Natural killer cell (primary cell): ENCODE data around the gene RIC3. TPM values are rescaled to one million over a fixed set of nuclear protein-coding genes. Genes with fewer than 3 reads are reported as not detected.

Experiments
- ATAC-seq, 3 donors: fragments of 150-1000 bp in 2 of 3; fragments of 200-7000 bp in 1 of 3; cut with Tn5 transposase; 1 replicate in 1 of 3; 2 replicates in 2 of 3; pipeline ENCODE4 v1.10.0; 2021; ENCODE audit warnings: mild to moderate bottlenecking in 2 of 3, moderate library complexity in 2 of 3
- DNase-seq, 2 donors: peaks; one replicate each; pipeline versions ENCODE4 v3.0.0 to v3.0.0-alpha.2; 2013 to 2021; ENCODE audit warnings: mixed read lengths in 1 of 2
- H3K27ac ChIP-seq: one replicate; pipeline ENCODE4 v1.5.1; 2013; ENCODE audit warnings: mild to moderate bottlenecking, low read length
- H3K27me3 ChIP-seq: one replicate; pipeline ENCODE4 v1.6.1; 2013; ENCODE audit warnings: low read length; ENCODE audit not compliant: control insufficient read depth, insufficient read depth
- H3K36me3 ChIP-seq: one replicate; pipeline ENCODE4 v1.6.1; 2013; ENCODE audit warnings: low read length; ENCODE audit not compliant: control insufficient read depth, insufficient read depth
- H3K4me1 ChIP-seq: one replicate; pipeline ENCODE4 v1.6.1; 2013; ENCODE audit warnings: low read length; ENCODE audit not compliant: control insufficient read depth, insufficient read depth
- H3K4me3 ChIP-seq: one replicate; pipeline ENCODE4 v1.5.1; 2013; ENCODE audit warnings: low read length
- H3K9me3 ChIP-seq: one replicate; pipeline ENCODE4 v1.6.1; 2013; ENCODE audit warnings: low read length; ENCODE audit not compliant: control insufficient read depth, insufficient read depth
- H3K27ac Mint-ChIP-seq, 2 donors: one replicate each; pipeline ENCODE4 v1.8.0; 2022; ENCODE audit warnings: mild to moderate bottlenecking in 2 of 2, mixed read lengths in 2 of 2, moderate library complexity in 1 of 2
- H3K27me3 Mint-ChIP-seq, 2 donors: one replicate each; pipeline ENCODE4 v1.8.0; 2022; ENCODE audit warnings: low read depth in 2 of 2, mixed read lengths in 2 of 2
- H3K36me3 Mint-ChIP-seq: one replicate; pipeline ENCODE4 v1.8.0; 2022; ENCODE audit warnings: mixed read lengths
- H3K4me1 Mint-ChIP-seq, 2 donors: one replicate each; pipeline ENCODE4 v1.8.0; 2022; ENCODE audit warnings: mixed read lengths in 2 of 2
- H3K4me3 Mint-ChIP-seq: one replicate; pipeline ENCODE4 v1.8.0; 2022; ENCODE audit warnings: mild to moderate bottlenecking, moderate library complexity, mixed read lengths
- H3K9me3 Mint-ChIP-seq, 2 donors: one replicate each; pipeline ENCODE4 v1.8.0; 2022; ENCODE audit warnings: mixed read lengths in 2 of 2
- CTCF ChIP-seq: fragments of 200-600 bp; IDR thresholded peaks from one replicate; pipeline ENCODE4 v1.8.0; 2022; ENCODE audit warnings: antibody characterized with exemption
- WGBS: methylation state at CpG from one replicate; pipeline ENCODE4 v1.1.7; 2013; ENCODE audit warnings: missing lambda C conversion rate; ENCODE audit not compliant: insufficient coverage; 5-methylcytosine and 5-hydroxymethylcytosine counted together
- intact Hi-C: fragments of 100-400 bp; cut with micrococcal nuclease; formaldehyde crosslinking; loops from one replicate; pipeline ENCODE4 v1.14.2; 2022
- total RNA-seq, 4 donors: library from RNA; stranded (reverse); fragments of 120-200 nt in 1 of 4; gene quantifications; one replicate each; pipeline versions ENCODE4 v1.2.3 to v1.2.4, GENCODE V29; 2013 to 2022

Gene RIC3
- total RNA-seq, 3 donors from 2014 or later (not counting 1 experiment from before 2014, with no cell fraction given): 3.5 to 4.7 (median 3.6) TPM

GRCh38 chr11:8063324-8063723 is 105.5 kb downstream of the RIC3 start:
- Mint-ChIP-seq H3K4me1 (no peaks in the 10 kb centered on the region), H3K27ac (no peak overlapping the region), H3K9me3 (no peaks in the 10 kb centered on the region), H3K27me3 (peaks cover 9 to 10% of the 10 kb centered on the region in 2 donors), H3K36me3 (no peaks in the 10 kb centered on the region), H3K4me3 (no peak overlapping the region)
- Histone ChIP-seq H3K27me3 (no peaks in the 10 kb centered on the region), H3K27ac (no peak overlapping the region), H3K36me3 (no peaks in the 10 kb centered on the region), H3K4me1 (no peaks in the 10 kb centered on the region), H3K4me3 (no peak overlapping the region), H3K9me3 (no peaks in the 10 kb centered on the region)
- intact Hi-C loops: no loop called here
- WGBS: 90% methylated on average over 7 of the region's 7 CpGs
- ATAC-seq (no peak), DNase-seq (no peak)
- TF ChIP-seq CTCF: no peak

GRCh38 chr11:8062781-8063257 is 106.0 kb downstream of the RIC3 start:
- Mint-ChIP-seq H3K27me3 (peaks cover 4 to 8% of the 10 kb centered on the region in 2 donors), H3K4me1 (no peaks in the 10 kb centered on the region), H3K27ac (no peak overlapping the region), H3K36me3 (no peaks in the 10 kb centered on the region), H3K9me3 (no peaks in the 10 kb centered on the region), H3K4me3 (no peak overlapping the region)
- no peak for TF ChIP-seq CTCF
- H3K27ac ChIP-seq: no peak overlapping the region
- ATAC-seq: no peak
- H3K36me3 ChIP-seq: no peaks in the 10 kb centered on the region
- H3K4me3 ChIP-seq: no peak overlapping the region
- H3K27me3 ChIP-seq: no peaks in the 10 kb centered on the region
- intact Hi-C loops: no loop called here
- DNase-seq: no peak
- H3K9me3 ChIP-seq: no peaks in the 10 kb centered on the region
- WGBS: 79% methylated on average over 13 of the region's 13 CpGs
- H3K4me1 ChIP-seq: no peaks in the 10 kb centered on the region

- Histone ChIP-seq H3K27me3 (no peaks in the 10 kb centered on the region), H3K4me1 (no peaks in the 10 kb centered on the region), H3K4me3 (no peak overlapping the region), H3K36me3 (no peaks in the 10 kb centered on the region), H3K27ac (no peak overlapping the region), H3K9me3 (no peaks in the 10 kb centered on the region)
- peaks cover 0 to 6% of the 10 kb centered on the region in 2 donors for H3K27me3 Mint-ChIP-seq
- intact Hi-C loops: no loop called here
- H3K36me3 Mint-ChIP-seq: no peaks in the 10 kb centered on the region
- WGBS: 91% methylated on average over 22 of the region's 22 CpGs
- DNase-seq (no peak), ATAC-seq (no peak)
- no peak for TF ChIP-seq CTCF
- H3K4me1 Mint-ChIP-seq: no peaks in the 10 kb centered on the region
- no peaks in the 10 kb centered on the region for H3K9me3 Mint-ChIP-seq
- H3K4me3 Mint-ChIP-seq: no peak overlapping the region
- no peak overlapping the region for H3K27ac Mint-ChIP-seq
Observed at GRCh38 chr11:8061555-8062428, 107.0 kb downstream of the RIC3 start.
